Left ventricle myocardium inferior (tissue), 1 donor: ENCODE measurements around the gene FIBCD1. TPM values are rescaled to one million over a fixed set of nuclear protein-coding genes. Genes with fewer than 3 reads are reported as not detected.

Experiments
- DNase-seq: peaks from one replicate; pipeline ENCODE4 v3.0.0-alpha.2; 2020
- H3K27ac ChIP-seq: fragments of 200-600 bp; replicated peaks from 2 replicates; pipeline ENCODE4 v1.8.0; 2021
- H3K27me3 ChIP-seq: fragments of 200-600 bp; 2 replicates; pipeline ENCODE4 v1.8.0; 2021; ENCODE audit warnings: low read depth
- H3K36me3 ChIP-seq: fragments of 200-600 bp; 2 replicates; pipeline ENCODE4 v1.8.0; 2021
- H3K4me1 ChIP-seq: fragments of 200-600 bp; 2 replicates; pipeline ENCODE4 v1.8.0; 2021
- H3K4me3 ChIP-seq: fragments of 200-600 bp; 2 replicates; pipeline ENCODE4 v1.8.0; 2021; ENCODE audit warnings: mild to moderate bottlenecking, moderate library complexity
- H3K9me3 ChIP-seq: fragments of 200-600 bp; replicated peaks from 2 replicates; pipeline ENCODE4 v1.8.0; 2021
- CTCF ChIP-seq: fragments of 200-600 bp; IDR thresholded peaks from 2 replicates; pipeline ENCODE4 v1.8.0; 2021; ENCODE audit warnings: antibody characterized with exemption, mild to moderate bottlenecking, borderline replicate concordance
- intact Hi-C: fragments of 100-400 bp; cut with micrococcal nuclease; formaldehyde crosslinking; loops from one replicate; pipeline ENCODE4 v1.11.0; 2022
- total RNA-seq: library from RNA; stranded (reverse); fragmentation: NEBNext Ultra II Directional; extraction: Animal tissue kit (Norgen Biotek cat#: 25700); gene quantifications from one replicate; pipeline ENCODE4 v1.2.1, GENCODE V29; 2021
- donor health status: DM: no; HTN: yes; CAD: no; lungs with severe emphysema.

The FIBCD1 gene
- total RNA-seq, 1 donor from 2014 or later: 0.58 TPM

- Histone ChIP-seq H3K9me3 (no peaks in the 10 kb centered on the region), H3K4me3 (no peak overlapping the region), H3K4me1 (peaks cover 42% of the 10 kb centered on the region), H3K27ac (no peak overlapping the region), H3K36me3 (peaks cover 13% of the 10 kb centered on the region), H3K27me3 (peaks cover 11% of the 10 kb centered on the region)
- no peak for DNase-seq
- intact Hi-C loops: no loop called here
- no peak for TF ChIP-seq CTCF
Measured at GRCh38 chr9:130895038-130895437, 44.0 kb downstream of the FIBCD1 start.

- DNase-seq: no peak
- intact Hi-C loops: no loop called here
- H3K4me3 ChIP-seq: no peak overlapping the region
- H3K36me3 ChIP-seq: peaks cover 18% of the 10 kb centered on the region
- H3K4me1 ChIP-seq: peaks cover 42% of the 10 kb centered on the region
- H3K27me3 ChIP-seq: peaks cover 7% of the 10 kb centered on the region
- no peak for TF ChIP-seq CTCF
- no peak overlapping the region for H3K27ac ChIP-seq
- no peaks in the 10 kb centered on the region for H3K9me3 ChIP-seq
Measured at GRCh38 chr9:130894546-130894945, 44.5 kb downstream of the FIBCD1 start.

- H3K4me3 ChIP-seq: peak overlapping the region; percentile 32
- TF ChIP-seq CTCF: peak; percentile 58
- DNase-seq: peak; percentile 58
- intact Hi-C loops: no loop called here
- no peaks in the 10 kb centered on the region for H3K9me3 ChIP-seq
- peaks cover 4% of the 10 kb centered on the region for H3K27me3 ChIP-seq
- peaks cover 28% of the 10 kb centered on the region for H3K36me3 ChIP-seq
- peaks cover 42% of the 10 kb centered on the region for H3K4me1 ChIP-seq
- H3K27ac ChIP-seq: peak overlapping the region; percentile 39
Measured at GRCh38 chr9:130893341-130894101, 45.5 kb downstream of the FIBCD1 start.

- Histone ChIP-seq H3K27ac (peak overlapping the region; percentile 39), H3K36me3 (peaks cover 36% of the 10 kb centered on the region), H3K9me3 (no peaks in the 10 kb centered on the region), H3K4me1 (peaks cover 42% of the 10 kb centered on the region), H3K27me3 (no peaks in the 10 kb centered on the region), H3K4me3 (peak overlapping the region; percentile 32)
- intact Hi-C loops: no loop called here
- DNase-seq: no peak
- no peak for TF ChIP-seq CTCF
Measured at GRCh38 chr9:130892477-130893304, 46.4 kb downstream of the FIBCD1 start.

- TF ChIP-seq CTCF: no peak
- H3K4me1 ChIP-seq: peaks cover 42% of the 10 kb centered on the region
- intact Hi-C loops: no loop called here
- no peaks in the 10 kb centered on the region for H3K9me3 ChIP-seq
- no peak overlapping the region for H3K27ac ChIP-seq
- H3K4me3 ChIP-seq: no peak overlapping the region
- H3K36me3 ChIP-seq: peaks cover 43% of the 10 kb centered on the region
- H3K27me3 ChIP-seq: no peaks in the 10 kb centered on the region
- no peak for DNase-seq
Measured at GRCh38 chr9:130891688-130892476, 47.2 kb downstream of the FIBCD1 start.
